SK-MEL-5 (cell line): ENCODE data around the gene NELFCD. TPM values are rescaled to one million over a fixed set of nuclear protein-coding genes. Genes with fewer than 3 reads are reported as not detected.

ENCODE experiments used
- DNase-seq: peaks from one replicate; pipeline ENCODE4 v3.0.0-alpha.2; 2016; ENCODE audit warnings: low read depth, low spot score
- in situ Hi-C: cut with HindIII; loops from 2 replicates; pipeline ENCODE4 v1.10.0; 2016; ENCODE audit warnings: low sequenced_read_pairs, high pct_unique_total_duplicates, low pct_unique_long_range_greater_than_20kb
- total RNA-seq: library from RNA; depleted of rRNA; stranded (reverse); fragments of >200 nt; shearing (Covaris generic); gene quantifications from 2 replicates; pipeline ENCODE4 v1.2.3, GENCODE V29; 2014

The NELFCD gene
- total RNA-seq, 1 experiment from 2014 or later, result 76.2 TPM

DNA sequence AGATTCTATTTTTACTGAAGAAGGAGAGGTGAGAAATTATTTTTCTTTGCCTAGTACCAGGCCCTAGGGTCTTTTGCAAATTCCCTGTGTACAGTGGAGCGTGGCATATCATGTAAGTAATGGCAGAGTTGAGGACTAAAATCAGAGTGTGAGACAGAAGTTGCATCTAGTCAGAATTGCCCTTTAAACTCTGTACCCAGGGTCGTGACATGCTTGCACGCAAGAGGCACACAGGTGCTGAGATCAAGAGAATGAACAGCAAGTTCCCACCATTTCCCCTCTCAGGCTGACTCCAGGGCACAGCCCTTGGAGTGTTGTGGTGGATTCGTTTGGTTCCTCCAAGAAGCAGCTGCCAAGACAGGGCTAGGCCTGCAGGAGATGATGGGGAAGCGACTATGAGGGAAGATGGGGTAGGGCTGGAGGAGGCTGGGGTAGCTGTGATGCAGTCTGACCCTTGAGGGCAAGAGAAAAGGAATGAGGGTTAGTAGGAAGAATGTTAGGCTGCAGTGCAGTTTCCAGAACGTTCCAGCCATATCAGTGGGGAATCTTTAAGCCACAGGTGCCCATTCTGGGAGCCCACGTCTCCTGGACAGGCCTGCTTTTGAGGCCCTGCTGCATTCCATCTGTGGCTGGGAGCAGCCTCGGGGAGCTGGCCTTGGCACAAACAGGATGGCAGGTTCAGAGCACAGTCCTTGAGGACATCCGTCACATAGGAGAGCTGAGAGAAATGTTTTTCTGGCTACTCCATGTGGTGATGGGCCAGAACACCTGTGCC, 6.9 kb downstream of the NELFCD start:
- no peak for DNase-seq
- in situ Hi-C loops, result no loop called here

DNA sequence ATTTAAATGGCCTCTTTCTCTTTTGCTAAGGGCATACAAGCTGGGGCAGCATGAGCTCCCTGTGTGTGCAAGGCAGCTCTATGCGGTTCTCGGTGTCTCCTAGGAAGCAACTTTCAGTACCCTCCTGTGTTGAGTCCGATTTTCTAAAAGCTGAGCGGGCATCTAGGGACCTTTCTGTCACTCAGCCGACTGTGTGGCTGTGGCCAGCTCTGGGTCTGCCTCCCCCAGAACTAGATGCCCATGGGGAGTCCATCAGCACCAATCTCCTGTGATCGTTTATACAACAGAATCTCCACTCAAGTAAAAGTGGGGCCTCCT, 7.5 kb downstream of the NELFCD start:
- in situ Hi-C loops, result no loop called here
- DNase-seq, result no peak

DNA sequence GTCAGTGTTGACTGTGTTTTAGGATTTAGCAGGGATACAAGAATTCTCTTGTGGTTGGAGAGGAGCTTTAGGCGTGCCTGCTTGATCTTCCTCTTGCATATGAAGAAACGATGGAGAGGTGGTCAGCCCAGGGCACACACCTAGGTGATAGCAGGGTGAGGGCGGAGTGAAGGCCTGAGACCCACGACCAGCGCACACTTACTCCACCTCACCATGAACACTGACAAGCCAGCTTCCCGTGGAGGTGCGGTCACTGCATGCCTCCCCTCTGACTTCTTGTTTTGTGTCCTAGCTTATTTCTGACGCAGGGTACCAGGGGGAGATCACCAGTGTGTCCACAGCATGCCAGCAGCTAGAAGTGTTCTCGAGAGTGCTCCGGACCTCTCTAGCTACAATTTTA, 8.1 kb downstream of the NELFCD start:
- in situ Hi-C loops, result no loop called here
- DNase-seq, result no peak

DNA sequence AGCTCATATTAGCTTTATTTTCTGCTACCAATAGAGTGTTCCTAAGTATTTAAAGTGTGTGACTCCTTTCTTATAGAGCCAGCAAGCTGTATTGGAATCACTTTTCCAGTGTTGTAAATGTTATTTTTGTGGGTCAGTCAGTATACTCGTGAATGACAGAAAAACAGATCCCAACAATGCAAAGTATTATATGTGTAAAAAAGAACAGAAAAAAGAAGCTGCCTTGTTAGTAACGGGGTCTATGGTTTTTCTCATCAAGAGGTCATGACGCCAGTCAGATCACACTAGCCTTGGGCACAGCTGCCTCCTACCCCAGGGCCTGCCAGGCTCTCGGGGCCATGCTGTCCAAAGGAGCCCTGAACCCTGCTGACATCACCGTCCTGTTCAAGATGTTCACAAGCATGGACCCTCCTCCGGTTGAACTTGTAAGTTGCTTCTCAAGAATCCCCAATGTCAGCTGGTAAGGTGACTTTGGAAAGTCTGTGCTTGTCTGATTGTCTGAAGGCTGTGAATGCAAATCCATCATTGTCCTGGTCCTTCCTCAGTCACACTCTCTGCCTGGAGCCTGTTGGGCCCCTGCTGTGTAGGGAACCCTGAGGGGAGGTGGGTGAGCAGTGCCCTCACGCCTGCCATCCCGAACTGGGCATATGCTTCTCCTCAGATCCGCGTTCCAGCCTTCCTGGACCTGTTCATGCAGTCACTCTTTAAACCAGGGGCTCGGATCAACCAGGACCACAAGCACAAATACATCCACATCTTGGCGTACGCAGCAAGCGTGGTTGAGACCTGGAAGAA, 9.8 kb downstream of the NELFCD start:
- in situ Hi-C loops, result no loop called here
- DNase-seq, result peak; percentile 82

DNA sequence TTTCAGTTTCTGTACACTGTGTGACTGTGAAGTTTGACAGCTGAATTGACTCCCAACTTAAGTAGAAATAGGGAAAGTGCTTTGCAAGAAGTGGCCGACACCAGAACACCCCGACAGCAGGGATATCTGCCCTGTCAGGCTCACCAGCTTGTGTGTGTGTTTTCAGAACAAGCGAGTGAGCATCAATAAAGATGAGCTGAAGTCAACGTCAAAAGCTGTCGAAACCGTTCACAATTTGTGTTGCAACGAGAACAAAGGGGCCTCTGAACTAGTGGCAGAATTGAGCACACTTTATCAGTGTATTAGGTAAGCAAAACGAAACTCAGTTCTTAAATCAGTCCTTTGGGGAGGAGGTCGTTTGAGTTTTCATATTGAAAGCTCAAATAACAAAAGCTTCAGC, 10.7 kb downstream of the NELFCD start:
- in situ Hi-C loops, result no loop called here
- DNase-seq, result peak; percentile 92

DNA sequence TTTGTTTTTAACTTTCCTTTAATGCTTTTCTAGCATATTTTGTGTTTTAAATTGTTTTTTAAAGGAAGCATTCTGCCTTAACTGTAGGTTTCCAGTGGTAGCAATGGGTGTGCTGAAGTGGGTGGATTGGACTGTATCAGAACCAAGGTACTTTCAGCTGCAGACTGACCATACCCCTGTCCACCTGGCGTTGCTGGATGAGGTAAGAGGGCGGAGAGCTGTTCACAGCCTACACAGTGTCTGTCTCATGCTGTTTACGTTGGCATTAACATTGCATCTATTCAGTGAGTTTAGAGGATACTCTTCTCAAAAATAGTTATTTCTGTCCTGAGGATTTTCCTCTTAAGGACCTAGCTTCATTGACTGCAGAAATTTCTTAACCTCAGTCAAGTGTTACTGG, 11.9 kb downstream of the NELFCD start:
- no peak for DNase-seq
- in situ Hi-C loops, result no loop called here

DNA sequence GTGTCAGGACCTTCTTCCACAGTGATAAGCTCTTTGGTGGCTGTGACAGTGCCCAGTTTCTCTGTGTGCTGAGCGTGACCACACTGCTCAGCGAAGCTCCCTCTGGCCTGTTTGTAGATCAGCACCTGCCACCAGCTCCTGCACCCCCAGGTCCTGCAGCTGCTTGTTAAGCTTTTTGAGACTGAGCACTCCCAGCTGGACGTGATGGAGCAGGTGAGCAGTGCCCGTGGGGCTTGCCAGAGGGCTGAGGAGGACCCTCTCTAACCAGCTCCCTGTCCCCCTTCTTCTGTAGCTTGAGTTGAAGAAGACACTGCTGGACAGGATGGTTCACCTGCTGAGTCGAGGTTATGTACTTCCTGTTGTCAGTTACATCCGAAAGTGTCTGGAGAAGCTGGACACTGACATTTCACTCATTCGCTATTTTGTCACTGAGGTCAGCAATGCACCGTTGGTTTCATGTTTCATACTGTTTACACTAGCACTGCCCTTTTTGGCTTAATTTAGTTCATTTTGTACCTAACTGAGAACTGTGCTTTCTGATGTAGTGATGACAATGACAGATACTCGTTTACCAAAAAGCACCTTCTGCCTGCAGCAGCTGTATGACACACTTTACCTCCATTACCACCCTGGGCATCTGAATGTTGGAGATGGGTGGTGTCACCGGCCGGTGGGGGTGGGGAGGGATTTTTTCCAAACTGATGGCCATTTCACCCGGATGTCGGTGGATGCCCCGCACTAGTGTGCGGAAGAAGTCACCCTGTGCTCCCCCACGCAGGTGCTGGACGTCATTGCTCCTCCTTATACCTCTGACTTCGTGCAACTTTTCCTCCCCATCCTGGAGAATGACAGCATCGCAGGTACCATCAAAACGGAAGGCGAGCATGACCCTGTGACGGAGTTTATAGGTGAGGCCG, 12.5 kb downstream of the NELFCD start:
- DNase-seq, result no peak
- in situ Hi-C loops, result no loop called here

DNA sequence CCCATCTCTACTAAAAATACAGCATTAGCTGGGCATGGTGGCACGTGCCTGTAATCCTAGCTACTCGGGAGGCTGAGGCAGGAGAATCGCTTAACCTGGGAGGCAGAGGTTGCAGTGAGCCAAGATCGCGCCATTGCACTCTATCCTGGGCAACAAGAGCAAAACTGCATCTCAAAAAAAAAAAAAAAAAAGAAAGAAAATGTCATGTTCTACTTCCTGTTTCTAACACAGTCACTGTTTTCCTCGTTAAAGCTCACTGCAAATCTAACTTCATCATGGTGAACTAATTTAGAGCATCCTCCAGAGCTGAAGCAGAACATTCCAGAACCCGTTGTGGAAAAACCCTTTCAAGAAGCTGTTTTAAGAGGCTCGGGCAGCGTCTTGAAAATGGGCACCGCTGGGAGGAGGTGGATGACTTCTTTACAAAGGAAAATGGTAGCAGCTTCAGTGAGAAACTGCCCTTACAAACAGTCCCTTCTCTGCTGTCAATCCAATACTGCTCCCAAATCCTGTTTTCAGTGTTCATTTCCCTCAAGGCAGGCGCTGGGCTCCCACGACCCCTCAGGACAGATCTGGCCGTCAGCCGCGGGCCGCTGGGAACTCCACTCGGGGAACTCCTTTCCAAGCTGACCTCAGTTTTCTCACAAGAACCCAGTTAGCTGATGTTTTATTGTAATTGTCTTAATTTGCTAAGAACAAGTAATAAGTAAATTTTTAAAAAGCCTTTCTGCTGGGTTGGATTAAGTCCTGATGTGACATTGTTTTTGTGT, 13.5 kb downstream of the NELFCD start:
- no peak for DNase-seq
- in situ Hi-C loops, result no loop called here

DNA sequence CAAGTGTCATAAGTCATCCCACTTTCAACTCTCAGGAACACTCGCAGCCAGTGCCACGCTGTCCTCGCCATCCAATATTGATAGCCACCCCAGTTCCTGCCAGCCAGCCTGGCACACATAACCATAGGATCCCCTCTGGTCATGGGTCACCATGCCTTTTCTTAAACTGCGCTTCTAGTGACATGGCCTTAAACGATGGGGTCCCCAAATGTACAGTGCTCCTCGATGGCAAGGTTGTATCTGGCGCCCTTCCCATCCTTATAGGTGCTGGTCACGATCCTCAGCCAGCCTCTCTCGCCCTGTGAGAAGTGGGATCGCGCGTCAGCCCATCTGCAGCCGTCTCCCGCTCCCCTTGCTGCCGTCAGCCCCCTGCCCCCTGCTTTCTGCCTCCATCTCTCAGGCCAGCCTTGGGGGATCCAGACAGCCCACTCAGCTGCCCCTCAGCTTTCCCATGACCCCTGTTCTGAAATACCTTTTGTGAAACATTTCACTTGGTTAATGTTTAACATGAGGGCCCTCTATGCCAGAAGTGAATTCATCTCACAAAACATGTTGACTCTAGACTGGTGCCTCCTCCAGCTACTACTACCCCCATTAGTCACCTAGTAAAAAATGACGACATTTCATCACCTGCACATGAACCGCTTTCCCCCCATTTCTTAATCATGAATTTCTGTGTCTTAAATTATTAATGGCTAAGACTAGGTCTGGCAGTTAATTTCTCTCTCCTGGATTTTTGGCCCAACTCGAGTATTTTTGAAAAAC, 14.6 kb downstream of the NELFCD start:
- DNase-seq, result no peak
- in situ Hi-C loops, result no loop called here

DNA sequence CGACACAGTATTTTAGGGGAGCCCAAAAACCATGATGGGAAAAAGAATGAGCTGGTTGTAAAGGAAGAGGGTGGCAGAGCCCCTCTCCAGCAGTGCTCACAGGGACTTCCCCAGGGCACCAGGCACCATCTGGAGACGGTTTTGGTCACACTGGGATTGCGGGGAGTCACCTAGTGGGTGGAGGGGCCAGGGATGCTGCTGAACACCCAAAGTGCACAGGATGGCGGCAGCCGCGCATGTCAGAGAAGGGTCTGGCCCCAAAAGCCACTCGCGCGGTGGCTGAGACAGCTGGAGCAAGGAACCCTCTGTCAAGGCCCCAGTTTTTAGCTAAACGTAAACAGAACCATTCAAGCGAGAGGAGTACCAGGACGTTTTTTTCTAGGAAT, 15.2 kb downstream of the NELFCD start:
- in situ Hi-C loops, result no loop called here
- no peak for DNase-seq

DNA sequence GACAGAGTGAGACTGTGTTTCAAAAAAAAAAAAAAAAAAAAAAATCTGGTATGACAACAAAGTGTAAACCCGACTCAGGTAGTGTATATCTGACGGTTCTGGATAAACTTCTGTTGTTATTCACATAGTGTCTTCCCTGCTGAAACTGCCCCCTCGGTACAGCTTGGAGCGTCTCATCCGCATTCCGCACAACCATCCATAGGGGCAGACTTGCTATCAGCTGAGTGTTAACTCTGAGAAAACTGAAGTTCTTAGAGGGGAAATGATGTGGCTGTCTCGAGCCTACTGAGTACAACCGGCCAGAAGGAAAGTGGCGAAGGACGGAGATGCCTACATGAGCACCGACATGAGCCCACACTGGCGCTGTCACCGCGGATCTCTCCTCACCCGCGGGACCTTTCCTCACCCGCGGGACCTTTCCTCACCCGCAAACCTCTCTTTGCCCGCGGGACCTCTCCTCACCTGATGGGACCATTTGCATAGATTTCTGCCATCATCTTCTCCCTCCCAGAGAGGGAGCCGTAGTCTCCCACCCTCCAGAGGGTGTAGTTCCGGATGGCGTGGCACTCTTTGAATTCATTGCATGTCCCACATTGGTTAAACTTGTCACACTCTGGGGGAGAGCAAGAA, 16.2 kb downstream of the NELFCD start:
- DNase-seq, result no peak

DNA sequence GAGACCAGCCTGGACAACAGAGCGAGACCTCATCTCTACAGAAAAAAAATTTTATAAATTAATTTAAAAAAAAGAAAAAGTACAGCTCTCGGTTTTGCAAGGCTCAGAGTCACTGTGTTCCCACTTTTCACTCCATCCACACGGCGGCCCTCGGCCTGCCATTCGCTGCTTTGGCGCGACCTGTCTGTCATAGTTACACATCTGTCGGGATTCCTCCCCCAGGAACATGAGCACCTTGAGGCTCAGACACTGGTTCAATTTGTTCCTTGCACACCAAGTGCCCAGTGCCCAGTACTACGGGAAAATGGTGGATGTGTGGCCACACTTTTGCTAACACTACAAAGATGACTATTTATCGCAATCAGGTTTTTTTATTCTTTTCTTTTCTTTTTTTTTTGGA, 17.6 kb downstream of the NELFCD start:
- in situ Hi-C loops, result no loop called here
- DNase-seq, result no peak

More for the DNA sequence above, 16.2 kb downstream of the NELFCD start:
- in situ Hi-C loops, result no loop called here

DNA sequence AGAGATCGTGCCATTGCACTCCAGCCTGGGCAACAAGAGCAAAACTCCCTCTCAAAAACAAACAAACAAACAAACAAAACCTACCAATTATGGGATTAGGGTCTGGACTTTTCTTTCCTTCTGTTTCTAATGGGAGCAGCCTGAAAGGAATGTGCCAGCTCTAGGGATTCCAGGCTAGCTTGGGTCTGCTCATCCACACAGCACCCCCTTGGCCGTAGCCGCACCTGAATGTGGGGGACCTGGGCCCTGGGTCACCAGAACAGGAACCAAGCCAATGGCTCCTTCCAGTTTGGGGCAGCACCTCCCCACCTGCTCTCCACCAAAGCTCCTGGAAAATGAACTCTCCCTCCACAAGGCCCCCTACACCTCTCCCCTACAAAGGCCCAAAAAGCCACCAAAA, 19.3 kb downstream of the NELFCD start:
- in situ Hi-C loops, result no loop called here
- DNase-seq, result no peak

DNA sequence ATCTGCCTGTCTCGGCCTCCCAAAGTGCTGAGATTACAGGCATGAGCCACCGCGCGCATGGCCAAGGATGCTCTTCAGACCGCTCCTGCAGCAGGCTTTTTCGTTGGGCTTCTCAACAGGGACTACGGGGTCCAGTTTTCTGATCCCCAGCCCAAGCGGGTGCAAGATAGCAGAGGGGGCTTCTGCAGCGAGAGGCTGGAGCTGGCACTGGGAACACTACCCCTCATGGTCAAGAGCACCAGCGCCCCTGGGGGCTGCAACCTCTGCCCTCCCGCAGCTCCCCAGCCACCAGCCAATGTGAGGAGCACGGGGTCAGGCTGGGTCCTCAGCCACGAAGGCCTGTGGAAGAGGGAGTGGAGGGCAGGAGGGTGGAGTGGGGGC, 20.0 kb downstream of the NELFCD start:
- in situ Hi-C loops, result no loop called here
- no peak for DNase-seq

DNA sequence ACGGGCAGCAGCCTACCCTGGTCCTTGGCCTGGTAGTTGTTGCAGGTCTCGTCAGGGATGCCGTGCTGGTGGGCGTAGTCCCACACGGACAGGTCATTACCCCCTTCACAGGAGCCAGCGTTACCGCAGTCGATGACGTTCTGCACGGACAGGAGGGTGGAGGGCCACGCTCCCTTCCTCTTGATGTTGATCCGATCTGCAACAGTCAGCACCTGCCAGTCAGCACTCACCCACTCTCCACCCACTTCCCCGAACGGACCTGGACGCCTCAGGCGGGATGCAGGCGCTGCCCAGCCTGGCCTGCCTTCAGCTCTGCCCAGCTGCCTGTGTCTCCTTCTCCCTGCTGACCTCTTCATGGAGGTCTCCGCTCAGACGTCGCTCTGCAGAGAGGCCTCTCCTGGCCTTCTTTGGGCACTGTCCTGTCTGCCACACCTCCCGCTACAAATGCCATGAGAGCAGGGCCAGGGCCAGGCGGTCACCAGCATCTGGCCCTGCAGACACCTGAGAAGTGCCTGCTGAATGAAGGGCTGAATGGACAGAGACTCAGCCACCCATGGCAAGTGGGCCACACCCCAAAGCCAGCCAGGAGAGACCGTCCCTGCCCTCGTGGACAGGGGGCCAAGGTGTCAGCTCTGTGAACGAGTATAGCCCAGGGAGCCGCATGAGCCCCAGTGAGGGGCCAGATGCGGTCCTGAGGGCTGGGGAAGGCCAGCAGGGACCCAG, 20.6 kb downstream of the NELFCD start:
- no peak for DNase-seq
- in situ Hi-C loops, result no loop called here

DNA sequence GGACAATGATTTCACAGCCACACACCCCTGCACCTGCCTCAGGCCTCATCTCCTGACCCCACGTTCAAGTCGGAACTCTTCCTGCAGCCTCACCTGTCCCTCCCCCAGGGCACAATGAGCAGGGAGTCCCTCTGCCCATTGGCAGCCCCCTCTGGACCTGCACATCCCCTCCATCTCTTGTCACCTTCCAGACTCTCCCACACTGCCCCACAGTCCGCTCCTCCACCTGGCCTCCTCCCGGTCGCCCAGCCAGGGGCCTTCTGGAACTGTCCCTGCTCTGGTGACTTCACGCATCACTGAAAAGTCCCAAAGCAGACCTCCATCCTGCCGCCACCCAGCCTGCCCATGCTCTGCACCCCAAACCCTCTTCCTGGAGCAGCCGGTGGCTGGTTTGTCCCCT, 21.3 kb downstream of the NELFCD start:
- in situ Hi-C loops, result no loop called here
- no peak for DNase-seq
